C4-2B (cell line): ENCODE results near the gene ERC2.

Source experiments
- CTCF ChIP-seq: fragments of 450-650 bp; conservative IDR thresholded peaks from 2 replicates; pipeline ENCODE4 v1.5.1; 2017; ENCODE audit warnings: mild to moderate bottlenecking
- ZFX ChIP-seq: fragments of 450-650 bp; IDR thresholded peaks from 2 replicates; pipeline ENCODE4 v1.6.1; 2017

DNA sequence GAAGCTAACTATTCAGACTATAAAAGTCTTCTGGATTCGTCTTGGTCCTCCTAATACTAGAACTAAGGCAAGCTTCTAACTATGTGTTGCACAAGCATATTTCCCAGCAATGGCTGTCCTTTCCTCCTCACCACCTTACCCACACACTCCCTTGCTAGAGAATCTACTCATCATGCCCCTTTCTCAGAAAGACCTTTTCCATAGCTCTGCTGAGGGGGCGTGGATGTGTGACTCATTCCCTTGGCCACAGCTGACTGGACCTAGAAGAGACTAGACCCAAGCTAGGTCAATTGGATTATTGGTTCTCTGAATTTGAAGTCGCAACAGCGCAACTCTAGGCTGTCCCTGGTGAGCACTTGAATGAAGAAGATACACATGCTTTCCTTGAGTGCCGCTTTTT lies 47.1 kb downstream of the ERC2 start:
- TF ChIP-seq CTCF, result no peak
- no peak for TF ChIP-seq ZFX
